GM12872 (cell line): ENCODE measurements around the gene WWOX.

Experiments
- TF ChIP-seq, protein P1 (sequence below): IDR thresholded peaks from 3 replicates; pipeline ENCODE4 v1.5.1; 2011; ENCODE audit warnings: low read depth, mild to moderate bottlenecking, low read length, moderate library complexity; ENCODE audit not compliant: insufficient read depth

The WWOX gene

DNA sequence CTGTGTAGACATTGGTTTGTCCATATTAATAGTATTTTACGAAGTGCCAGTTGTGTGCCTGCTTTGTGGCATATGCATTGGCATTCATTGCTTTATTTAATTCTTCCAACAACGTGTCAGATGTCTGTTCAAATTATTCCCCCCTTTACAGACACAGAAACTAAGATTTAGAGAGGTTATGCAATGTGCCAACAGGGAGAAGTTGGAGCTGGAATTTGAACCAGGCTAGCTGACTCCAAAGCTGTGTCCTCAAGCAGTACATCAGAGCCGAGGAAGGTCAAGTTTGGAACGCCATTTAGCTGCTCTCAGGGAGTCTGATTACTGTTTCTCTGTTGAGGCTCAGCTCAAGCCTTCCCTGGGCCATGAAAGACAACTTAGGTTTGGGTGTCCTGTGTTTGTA, 232.3 kb downstream of the WWOX start:
- TF ChIP-seq, protein P1, sequence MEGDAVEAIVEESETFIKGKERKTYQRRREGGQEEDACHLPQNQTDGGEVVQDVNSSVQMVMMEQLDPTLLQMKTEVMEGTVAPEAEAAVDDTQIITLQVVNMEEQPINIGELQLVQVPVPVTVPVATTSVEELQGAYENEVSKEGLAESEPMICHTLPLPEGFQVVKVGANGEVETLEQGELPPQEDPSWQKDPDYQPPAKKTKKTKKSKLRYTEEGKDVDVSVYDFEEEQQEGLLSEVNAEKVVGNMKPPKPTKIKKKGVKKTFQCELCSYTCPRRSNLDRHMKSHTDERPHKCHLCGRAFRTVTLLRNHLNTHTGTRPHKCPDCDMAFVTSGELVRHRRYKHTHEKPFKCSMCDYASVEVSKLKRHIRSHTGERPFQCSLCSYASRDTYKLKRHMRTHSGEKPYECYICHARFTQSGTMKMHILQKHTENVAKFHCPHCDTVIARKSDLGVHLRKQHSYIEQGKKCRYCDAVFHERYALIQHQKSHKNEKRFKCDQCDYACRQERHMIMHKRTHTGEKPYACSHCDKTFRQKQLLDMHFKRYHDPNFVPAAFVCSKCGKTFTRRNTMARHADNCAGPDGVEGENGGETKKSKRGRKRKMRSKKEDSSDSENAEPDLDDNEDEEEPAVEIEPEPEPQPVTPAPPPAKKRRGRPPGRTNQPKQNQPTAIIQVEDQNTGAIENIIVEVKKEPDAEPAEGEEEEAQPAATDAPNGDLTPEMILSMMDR, result no peak

DNA sequence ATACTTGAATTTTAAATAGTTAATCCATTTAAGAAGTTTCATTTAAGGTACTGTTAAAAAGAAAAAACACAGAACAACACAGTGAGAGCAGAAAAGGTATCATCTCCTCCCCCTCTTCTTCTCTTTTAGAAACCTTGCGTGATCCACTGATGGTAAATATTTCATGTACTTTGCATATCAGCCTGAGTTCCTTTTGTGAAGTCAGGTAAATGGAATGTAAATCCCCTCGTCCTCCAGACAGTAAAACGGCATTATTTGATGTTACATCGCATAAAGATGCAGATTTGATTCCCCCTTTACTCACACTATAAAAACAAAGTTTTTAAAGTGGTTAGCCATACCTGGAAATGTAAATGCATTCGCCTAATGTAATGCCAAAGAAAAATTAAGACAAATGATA, 234.4 kb downstream of the WWOX start:
- TF ChIP-seq, protein P1, result no peak

DNA sequence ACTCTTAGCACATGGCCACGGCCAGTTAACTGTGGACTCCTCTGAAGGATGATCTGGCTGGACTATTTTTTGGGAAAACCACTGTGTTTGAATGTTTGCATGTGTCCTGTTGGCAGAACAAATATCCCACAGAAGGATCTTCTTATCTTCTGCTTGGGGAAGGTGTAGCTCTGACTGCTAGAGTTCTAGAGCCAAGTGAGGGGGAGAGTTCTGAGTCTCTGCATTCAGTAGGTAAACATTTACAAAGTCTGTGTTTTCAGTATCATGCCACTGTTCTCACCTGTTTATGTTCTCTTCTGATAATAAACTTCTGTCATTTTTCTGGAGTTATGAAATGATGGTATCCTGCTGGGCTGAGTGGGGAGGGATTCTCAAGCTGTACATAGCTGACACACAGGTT, 241.1 kb downstream of the WWOX start:
- TF ChIP-seq, protein P1, result no peak

DNA sequence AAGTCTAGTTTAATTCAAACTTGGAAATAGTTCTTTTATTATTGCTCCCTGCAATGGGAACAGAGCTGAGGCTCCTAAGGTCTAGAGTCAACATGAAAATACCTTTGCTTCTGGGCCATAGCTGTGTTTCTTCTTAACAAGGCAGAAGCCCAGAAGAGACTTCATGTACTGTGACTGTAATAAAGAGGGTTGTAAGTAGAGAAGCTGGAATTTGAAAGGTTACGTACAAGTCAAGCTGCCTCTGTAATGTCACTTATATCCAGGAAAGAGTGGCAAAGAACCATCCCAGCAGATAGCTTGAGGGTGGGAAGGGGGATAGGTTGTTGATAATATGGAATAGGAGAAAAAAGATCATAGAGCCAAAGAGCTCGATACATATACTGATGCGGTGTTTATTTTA, 248.6 kb downstream of the WWOX start:
- TF ChIP-seq, protein P1, result no peak

DNA sequence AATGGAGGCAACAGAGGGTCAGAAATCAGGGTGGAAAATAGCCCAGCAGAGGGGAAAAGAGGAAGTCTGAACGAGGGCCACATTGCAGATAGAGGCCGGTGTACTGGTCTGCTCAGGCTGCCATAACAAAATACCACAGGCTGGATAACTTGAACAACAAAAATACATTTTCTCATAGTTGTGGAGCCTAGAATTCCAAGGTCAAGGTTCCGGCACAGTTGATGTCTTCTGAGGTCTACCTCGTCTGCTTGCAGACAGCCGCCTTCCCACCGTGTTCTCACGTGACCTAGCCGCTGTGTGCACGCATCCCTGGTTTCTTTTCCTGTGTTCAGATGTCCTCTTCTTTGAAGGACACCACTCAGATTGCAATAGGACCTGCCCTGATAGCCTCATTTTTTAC, 249.4 kb downstream of the WWOX start:
- TF ChIP-seq, protein P1, result no peak

DNA sequence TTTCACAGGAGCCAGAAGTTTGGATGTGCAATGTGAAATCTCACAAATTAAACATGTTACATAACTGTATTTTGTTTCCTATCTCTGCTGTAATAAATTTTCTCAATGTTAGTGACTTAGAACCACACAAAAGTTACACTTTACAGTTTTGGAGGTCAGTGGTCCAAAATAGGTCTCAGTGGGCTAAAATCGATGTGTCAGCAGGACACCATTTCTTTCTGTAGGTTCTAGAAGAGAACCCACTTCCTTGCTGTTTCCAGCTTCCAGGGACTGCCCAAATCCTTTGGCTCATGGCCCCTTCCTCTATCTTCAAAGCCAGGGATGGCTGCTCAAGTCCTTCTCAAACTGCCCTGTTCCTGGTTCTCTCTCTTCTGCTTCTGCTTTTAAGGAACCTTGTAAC, 252.7 kb downstream of the WWOX start:
- TF ChIP-seq, protein P1, result no peak

DNA sequence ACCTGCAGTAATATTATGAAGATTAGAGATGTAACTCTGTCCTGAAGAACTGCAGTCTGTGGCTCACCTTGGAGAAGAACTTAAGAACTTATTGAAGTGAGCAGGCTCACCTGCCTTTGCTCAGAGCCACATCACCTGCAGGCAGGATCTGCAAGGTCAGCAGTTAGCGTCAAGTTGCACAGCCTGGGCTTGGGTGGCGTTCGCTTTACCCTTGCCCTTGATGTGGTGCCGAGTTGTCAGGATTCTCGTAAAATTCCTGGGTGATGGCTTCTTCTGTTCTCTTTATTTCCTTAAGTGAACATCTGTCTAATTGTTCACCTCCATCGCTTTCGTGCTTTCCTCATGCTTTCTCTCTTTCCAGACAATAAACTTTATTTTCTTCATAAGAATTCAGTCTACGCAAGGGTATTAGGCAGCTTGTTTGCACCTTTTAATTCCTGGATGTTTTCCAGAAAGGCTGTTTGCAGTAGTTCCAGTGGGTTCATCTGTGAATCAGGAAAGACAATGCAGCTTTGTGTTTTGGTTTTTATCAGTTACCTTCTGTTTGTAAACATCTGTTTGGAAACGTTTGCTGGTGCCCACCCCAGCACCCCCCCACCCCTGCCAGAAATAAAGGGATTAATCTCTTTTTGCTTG, 254.3 kb downstream of the WWOX start:
- TF ChIP-seq, protein P1, result no peak

DNA sequence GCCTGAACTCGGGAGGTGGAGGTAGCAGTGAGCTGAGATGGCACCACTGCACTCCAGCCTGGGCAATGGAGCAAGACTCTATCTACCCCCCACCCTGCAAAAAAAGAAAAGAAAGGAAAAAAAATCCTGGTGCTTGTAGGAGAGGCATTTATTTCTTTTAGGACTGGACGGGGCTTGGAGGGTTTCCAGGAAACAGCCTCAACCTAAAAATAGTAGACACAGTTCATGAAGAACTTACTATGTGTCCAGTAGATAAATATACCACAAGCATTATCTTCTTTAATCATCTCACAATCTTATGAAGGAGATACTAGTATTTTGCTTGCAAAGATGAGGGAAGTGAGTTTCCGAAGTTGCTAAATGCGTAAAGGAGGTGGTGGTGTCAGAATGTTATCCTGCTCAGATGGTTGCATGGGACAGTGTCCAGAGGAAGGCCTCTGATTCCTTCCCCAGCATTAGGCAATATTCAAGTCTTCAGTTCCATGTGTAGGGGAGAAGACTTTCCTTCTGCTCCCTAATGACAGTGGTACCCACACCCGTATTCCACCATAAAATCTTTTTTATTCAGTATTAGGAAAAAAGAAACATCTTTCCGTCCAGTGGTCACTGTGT, 263.2 kb downstream of the WWOX start:
- TF ChIP-seq, protein P1, result no peak
